NCI-H2107 treated with DMSO at 0.1 percent for 48 hours (cell line): ENCODE results near the gene CDV3.
A peak's percentile ranks its signal among the peaks of the same experiment; 100 is the strongest.
"Not testable (repeated sequence)": the region's sequence is repeated elsewhere in the genome, so short reads cannot be mapped to it uniquely, and the experiment has no call there.

Experiments used
- DNase-seq: peaks from one replicate; lab custom pipeline; 2025; ENCODE audit not compliant: unreplicated experiment; lab: John Stamatoyannopoulos, UW

CDV3 gene

GRCh38 chr3:133573629-133574194 lies at the start of gene CDV3:
Gene CDV3, plus strand, starts transcription at chr3:133573686. Its CDS starts 359 bp downstream, at chr3:133574045.
- DNase-seq: no peak

GRCh38 chr3:133523758-133524157 lies 49.7 kb upstream of the CDV3 start:
- DNase-seq: not testable (repeated sequence)

- no peak for DNase-seq
Measured at GRCh38 chr3:133525435-133525834, 48.1 kb upstream of the CDV3 start.

- DNase-seq: no peak
Measured at GRCh38 chr3:133527081-133527715, 46.3 kb upstream of the CDV3 start.

GRCh38 chr3:133529809-133530208 lies 43.7 kb upstream of the CDV3 start:
- no peak for DNase-seq

GRCh38 chr3:133531981-133532380 lies 41.5 kb upstream of the CDV3 start:
- no peak for DNase-seq

- DNase-seq: no peak
Measured at GRCh38 chr3:133532951-133533350, 40.5 kb upstream of the CDV3 start.

- no peak for DNase-seq
Measured at GRCh38 chr3:133535971-133536881, 37.3 kb upstream of the CDV3 start.

GRCh38 chr3:133537131-133537530 lies 36.4 kb upstream of the CDV3 start:
- DNase-seq: not testable (repeated sequence)

GRCh38 chr3:133538154-133538553 lies 35.3 kb upstream of the CDV3 start:
- no peak for DNase-seq

- no peak for DNase-seq
Measured at GRCh38 chr3:133540896-133541674, 32.4 kb upstream of the CDV3 start.

- DNase-seq: no peak
Measured at GRCh38 chr3:133542871-133543270, 30.6 kb upstream of the CDV3 start.

- not testable (repeated sequence) for DNase-seq
Measured at GRCh38 chr3:133544983-133545382, 28.5 kb upstream of the CDV3 start.

- peak; percentile 29 for DNase-seq
Measured at GRCh38 chr3:133547432-133548041, 25.9 kb upstream of the CDV3 start.

- DNase-seq: no peak
Measured at GRCh38 chr3:133548090-133548489, 25.4 kb upstream of the CDV3 start.

GRCh38 chr3:133549565-133549964 lies 23.9 kb upstream of the CDV3 start:
- no peak for DNase-seq

GRCh38 chr3:133551589-133551988 lies 21.9 kb upstream of the CDV3 start:
- DNase-seq: not testable (repeated sequence)

- DNase-seq: no peak
Measured at GRCh38 chr3:133561679-133562078, 11.8 kb upstream of the CDV3 start.

- no peak for DNase-seq
Measured at GRCh38 chr3:133562376-133562775, 11.1 kb upstream of the CDV3 start.

GRCh38 chr3:133563186-133563591 lies 10.3 kb upstream of the CDV3 start:
- no peak for DNase-seq

GRCh38 chr3:133563816-133564215 lies 9.7 kb upstream of the CDV3 start:
- DNase-seq: no peak
